Measurements from ENCODE around the gene KCNN4.

The KCNN4 gene

DNA sequence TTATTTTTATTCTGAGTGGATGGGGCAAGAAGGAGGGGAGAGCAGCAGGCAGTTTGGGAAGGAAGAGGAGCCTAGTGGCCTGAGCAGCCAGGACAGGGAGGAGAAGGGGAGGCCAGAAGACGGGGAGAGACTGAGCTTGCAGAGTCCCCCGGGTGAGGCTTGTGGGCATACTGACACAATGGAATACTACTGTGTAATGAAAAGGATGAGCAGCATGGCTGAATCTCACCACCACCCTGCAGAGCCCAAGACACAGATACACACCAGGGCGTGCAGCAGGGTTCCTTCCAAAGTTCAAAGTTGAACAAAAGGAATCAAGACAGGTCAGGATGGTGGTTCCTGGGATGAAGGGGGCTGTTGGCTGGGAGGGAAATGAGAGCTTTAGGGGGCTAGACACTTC lies 18.0 kb downstream of the KCNN4 start:
- Histone ChIP-seq H3K9me3 (ENCODE audit: control insufficient read depth, low read length) (no peaks in the 10 kb centered on the region), H3K4me1 (ENCODE audit: control insufficient read depth, insufficient read depth, low read length) (no peaks in the 10 kb centered on the region), H3K36me3 (ENCODE audit: control insufficient read depth, insufficient read depth, low read length) (no peaks in the 10 kb centered on the region), H3K4me3 (ENCODE audit: insufficient read depth, low read depth, low read length) (no peak overlapping the region), H3K27me3 (ENCODE audit: control insufficient read depth, insufficient read depth, low read length, poor library complexity, severe bottlenecking) (no peaks in the 10 kb centered on the region), H3K27ac (ENCODE audit: insufficient read depth, low read depth, low read length, poor library complexity, severe bottlenecking) (no peak overlapping the region)
- WGBS, 2 experiments: 86 to 87% methylated on average over 3 of the region's 3 CpGs

DNA sequence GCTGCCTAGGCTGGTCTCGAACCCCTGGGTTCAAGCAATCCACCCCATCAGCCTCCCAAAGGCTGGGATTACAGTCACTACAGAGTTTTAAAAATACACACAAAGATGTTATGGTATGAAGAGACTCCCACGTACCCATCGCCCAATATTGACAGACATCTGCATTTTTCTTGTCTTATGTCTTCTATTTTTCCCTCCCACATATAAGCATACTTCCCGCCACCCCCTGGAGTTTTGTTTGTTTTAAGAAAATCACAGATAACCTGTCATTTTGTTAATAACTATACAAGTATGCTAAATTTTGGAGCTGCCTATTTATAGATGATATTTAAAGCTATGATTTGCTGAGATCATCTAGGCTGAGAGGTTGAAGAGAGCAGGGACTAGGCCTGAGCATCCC lies 19.8 kb downstream of the KCNN4 start:
- Histone ChIP-seq H3K4me1 (ENCODE audit: control insufficient read depth, insufficient read depth, low read length) (no peaks in the 10 kb centered on the region), H3K36me3 (ENCODE audit: control insufficient read depth, insufficient read depth, low read length) (no peaks in the 10 kb centered on the region), H3K27me3 (ENCODE audit: control insufficient read depth, insufficient read depth, low read length, poor library complexity, severe bottlenecking) (no peaks in the 10 kb centered on the region), H3K9me3 (ENCODE audit: control insufficient read depth, low read length) (no peaks in the 10 kb centered on the region), H3K4me3 (ENCODE audit: insufficient read depth, low read depth, low read length) (no peak overlapping the region), H3K27ac (ENCODE audit: insufficient read depth, low read depth, low read length, poor library complexity, severe bottlenecking) (no peak overlapping the region)
- 80 to 96% methylated on average over 3 to 4 of the region's 4 CpGs for WGBS, 2 experiments

DNA sequence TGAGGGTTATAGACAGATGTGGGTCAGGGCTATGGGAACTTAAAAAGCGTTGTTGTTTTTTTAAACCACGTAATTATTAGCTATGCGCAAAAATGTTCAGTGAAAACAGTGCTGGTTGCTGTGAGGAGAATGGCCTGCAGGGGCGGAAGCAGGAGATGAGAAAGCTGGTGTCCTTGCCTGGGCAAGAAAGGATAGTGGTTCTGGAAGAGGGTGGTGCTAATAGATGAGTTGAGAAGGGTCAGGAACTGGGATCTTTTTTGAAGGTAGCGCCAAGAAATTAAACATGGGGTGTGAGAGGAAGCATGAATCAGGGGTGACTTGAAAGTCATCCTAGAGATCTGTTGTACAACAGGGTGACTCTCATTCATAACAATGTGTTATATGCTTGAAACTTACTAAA lies 21.3 kb downstream of the KCNN4 start:
- Histone ChIP-seq H3K27ac (ENCODE audit: insufficient read depth, low read depth, low read length, poor library complexity, severe bottlenecking) (no peak overlapping the region), H3K4me1 (ENCODE audit: control insufficient read depth, insufficient read depth, low read length) (no peaks in the 10 kb centered on the region), H3K4me3 (ENCODE audit: insufficient read depth, low read depth, low read length) (no peak overlapping the region), H3K36me3 (ENCODE audit: control insufficient read depth, insufficient read depth, low read length) (no peaks in the 10 kb centered on the region), H3K9me3 (ENCODE audit: control insufficient read depth, low read length) (no peaks in the 10 kb centered on the region), H3K27me3 (ENCODE audit: control insufficient read depth, insufficient read depth, low read length, poor library complexity, severe bottlenecking) (no peaks in the 10 kb centered on the region)
- WGBS, 2 experiments: 74 to 84% methylated on average over 5 of the region's 5 CpGs

DNA sequence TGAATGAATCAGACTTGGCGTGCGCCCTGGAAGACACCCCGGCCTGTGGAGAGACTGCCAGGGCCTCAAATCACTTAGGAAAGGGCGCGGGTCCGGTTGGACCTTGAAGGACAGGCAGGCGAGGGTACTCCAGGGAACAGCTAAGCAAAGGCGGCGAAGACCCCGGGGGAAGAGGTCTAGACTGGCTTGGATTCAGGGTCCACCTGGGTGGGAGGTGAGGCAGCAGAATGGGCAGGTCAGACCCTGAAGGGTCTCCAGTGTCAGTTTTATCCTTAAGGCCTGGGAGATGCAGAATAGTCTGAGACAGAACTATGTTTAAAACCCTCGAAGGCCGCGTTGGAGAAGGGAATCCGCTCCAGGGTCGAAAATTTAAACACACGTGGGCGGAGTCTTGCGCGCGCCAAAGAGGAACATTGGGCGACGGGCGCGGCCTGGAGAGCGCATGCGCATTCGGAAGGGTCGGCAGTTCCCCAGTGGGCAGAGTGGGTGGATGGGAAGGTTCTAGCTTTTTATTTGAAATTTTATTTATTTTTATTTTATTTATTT lies 25.4 kb downstream of the KCNN4 start:
- Histone ChIP-seq H3K4me3 (ENCODE audit: insufficient read depth, low read depth, low read length) (peak overlapping the region; percentile 92), H3K4me1 (ENCODE audit: control insufficient read depth, insufficient read depth, low read length) (no peaks in the 10 kb centered on the region), H3K27me3 (ENCODE audit: control insufficient read depth, insufficient read depth, low read length, poor library complexity, severe bottlenecking) (no peaks in the 10 kb centered on the region), H3K36me3 (ENCODE audit: control insufficient read depth, insufficient read depth, low read length) (peaks cover 10% of the 10 kb centered on the region), H3K9me3 (ENCODE audit: control insufficient read depth, low read length) (no peaks in the 10 kb centered on the region), H3K27ac (ENCODE audit: insufficient read depth, low read depth, low read length, poor library complexity, severe bottlenecking) (peak overlapping the region; percentile 97)
- 1 to 3% methylated on average over 27 to 28 of the region's 28 CpGs for WGBS, 2 experiments

DNA sequence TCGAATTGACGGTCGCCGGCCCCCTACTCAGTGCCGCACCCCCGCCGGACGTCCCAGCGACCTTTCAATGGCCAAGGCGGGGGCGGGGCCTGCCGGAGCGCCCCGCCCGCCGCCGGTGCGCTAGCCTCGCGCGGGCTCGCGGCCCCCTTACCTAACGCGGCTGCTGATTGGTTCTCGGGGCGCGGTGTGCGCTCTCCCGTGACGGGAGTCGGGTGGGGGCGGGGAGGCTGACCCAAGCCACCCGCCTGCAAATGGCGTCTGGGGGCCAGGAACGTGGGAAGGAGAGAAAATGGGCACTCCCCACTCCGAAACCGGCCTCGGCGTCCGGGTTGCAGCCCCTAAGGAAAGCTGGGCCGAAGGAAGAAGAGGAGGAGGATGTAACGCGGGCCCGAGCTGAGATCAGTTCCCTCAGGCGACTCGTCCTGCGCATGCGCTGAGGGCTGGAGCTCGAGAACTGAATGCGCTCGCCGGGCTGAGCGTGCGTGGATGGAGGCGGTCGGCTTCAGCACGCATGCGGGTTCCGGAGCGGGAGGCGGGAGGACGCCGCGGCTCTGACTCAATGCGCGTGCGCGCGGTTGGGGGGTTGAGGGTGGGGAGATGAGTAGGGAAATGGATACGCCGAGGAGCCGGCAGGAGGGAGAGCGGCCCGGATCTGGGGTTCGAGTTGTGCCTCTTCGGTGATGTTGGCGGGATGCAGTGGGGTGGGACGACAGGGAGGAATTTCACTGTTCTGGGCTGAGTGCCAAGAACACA lies 26.1 kb downstream of the KCNN4 start, which contains the start of gene SMG9:
Gene SMG9, minus strand, starts transcription at position 460 of the 753 bp plus-strand sequence. CDS start 4,221 bp downstream, outside the sequence.
- Histone ChIP-seq H3K27me3 (ENCODE audit: control insufficient read depth, insufficient read depth, low read length, poor library complexity, severe bottlenecking) (no peaks in the 10 kb centered on the region), H3K27ac (ENCODE audit: insufficient read depth, low read depth, low read length, poor library complexity, severe bottlenecking) (peak within 1 kb of the TSS; percentile 97), H3K4me1 (ENCODE audit: control insufficient read depth, insufficient read depth, low read length) (no peaks in the 10 kb centered on the region), H3K9me3 (ENCODE audit: control insufficient read depth, low read length) (no peaks in the 10 kb centered on the region), H3K36me3 (ENCODE audit: control insufficient read depth, insufficient read depth, low read length) (peaks cover 16% of the 10 kb centered on the region), H3K4me3 (ENCODE audit: insufficient read depth, low read depth, low read length) (peak within 1 kb of the TSS; percentile 92)
- WGBS, 2 experiments: 0% methylated on average over 79 of the region's 79 CpGs

DNA sequence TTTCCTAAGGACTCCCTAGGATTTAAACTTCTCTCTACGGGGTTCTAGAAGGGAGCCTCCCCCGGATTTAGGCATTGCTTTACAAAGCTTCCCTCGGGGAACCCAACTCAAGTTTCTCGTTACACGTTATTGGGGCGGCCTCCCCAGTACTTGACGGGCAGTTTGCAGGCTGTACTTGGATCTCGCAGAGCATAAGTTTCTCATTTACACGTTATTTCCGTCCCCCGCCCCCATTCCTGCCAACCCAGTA lies 26.6 kb downstream of the KCNN4 start:
- Histone ChIP-seq H3K27ac (ENCODE audit: insufficient read depth, low read depth, low read length, poor library complexity, severe bottlenecking) (peak overlapping the region; percentile 97), H3K27me3 (ENCODE audit: control insufficient read depth, insufficient read depth, low read length, poor library complexity, severe bottlenecking) (no peaks in the 10 kb centered on the region), H3K4me3 (ENCODE audit: insufficient read depth, low read depth, low read length) (peak overlapping the region; percentile 92), H3K4me1 (ENCODE audit: control insufficient read depth, insufficient read depth, low read length) (no peaks in the 10 kb centered on the region), H3K36me3 (ENCODE audit: control insufficient read depth, insufficient read depth, low read length) (peaks cover 21% of the 10 kb centered on the region), H3K9me3 (ENCODE audit: control insufficient read depth, low read length) (no peaks in the 10 kb centered on the region)
- WGBS, 2 experiments: 0% methylated on average over 11 of the region's 11 CpGs

DNA sequence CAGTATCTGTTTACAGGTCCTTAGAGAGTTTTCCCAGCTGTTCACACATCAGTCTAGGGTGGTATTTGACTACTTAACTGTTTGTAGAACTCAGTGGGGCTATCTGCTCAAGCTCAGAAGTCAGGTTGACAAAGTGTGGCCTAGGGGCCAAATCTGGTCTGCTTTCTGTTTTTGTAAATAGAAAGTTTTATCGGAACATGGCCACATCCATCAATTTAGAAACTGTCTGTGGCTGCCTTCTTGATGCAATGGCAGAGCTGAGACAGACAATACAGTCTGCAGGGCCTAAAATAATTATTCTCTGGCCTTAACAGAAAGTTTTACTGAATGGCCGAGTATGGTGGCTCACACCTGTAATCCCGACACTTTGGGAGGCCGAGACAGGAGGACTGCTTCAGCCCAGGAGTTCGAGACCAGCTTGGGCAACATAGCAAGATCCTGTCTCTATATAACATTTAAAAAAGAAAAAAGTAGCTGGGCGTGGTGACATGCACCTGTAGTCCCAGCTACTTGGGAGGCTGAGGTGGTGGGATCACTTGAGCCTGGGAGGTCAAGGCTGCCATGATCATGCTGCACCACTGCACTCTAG lies 28.4 kb downstream of the KCNN4 start:
- peaks cover 29% of the 10 kb centered on the region for H3K36me3 ChIP-seq (ENCODE audit: control insufficient read depth, insufficient read depth, low read length)
- no peak overlapping the region for H3K27ac ChIP-seq (ENCODE audit: insufficient read depth, low read depth, low read length, poor library complexity, severe bottlenecking)
- H3K9me3 ChIP-seq (ENCODE audit: control insufficient read depth, low read length): no peaks in the 10 kb centered on the region
- 96 to 97% methylated on average over 6 of the region's 6 CpGs for WGBS, 2 experiments
- H3K4me3 ChIP-seq (ENCODE audit: insufficient read depth, low read depth, low read length): no peak overlapping the region
- H3K4me1 ChIP-seq (ENCODE audit: control insufficient read depth, insufficient read depth, low read length): no peaks in the 10 kb centered on the region
- H3K27me3 ChIP-seq (ENCODE audit: control insufficient read depth, insufficient read depth, low read length, poor library complexity, severe bottlenecking): no peaks in the 10 kb centered on the region

DNA sequence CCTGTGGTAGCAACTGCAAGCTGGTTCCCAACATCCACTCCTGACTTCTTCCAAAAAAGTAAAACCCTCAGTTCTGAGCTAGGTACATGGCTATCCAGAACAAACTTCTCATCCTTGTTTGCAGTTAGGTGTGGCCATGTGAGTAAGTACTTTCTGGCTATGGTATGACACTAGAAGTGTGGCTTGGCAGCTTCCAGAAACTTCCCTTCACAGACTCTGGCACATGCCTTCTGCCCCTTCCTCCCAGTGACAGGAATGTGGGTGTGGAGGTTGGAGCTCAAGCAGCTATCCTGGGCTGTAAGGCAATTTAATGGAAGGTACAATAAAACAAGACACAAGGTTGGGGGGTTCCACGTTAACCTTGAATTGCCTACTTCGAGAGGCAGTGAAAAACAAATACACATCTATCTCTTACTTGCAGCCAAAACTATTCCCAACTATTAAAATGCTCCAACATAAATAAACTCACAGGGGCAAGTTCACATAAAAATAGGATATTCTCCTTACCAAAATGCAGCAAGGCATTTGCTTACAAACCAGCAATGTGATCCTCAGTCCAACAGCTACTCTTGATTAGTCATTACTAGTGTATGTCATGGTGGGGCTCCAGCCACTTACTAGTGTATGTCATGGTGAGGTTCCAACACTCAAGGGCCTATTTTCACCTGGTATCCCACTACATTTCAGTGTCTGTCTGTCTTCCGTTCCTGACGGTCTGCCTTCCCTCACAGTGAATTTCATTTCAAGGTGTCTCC lies 29.1 kb downstream of the KCNN4 start:
- H3K36me3 ChIP-seq (ENCODE audit: control insufficient read depth, insufficient read depth, low read length): peaks cover 36% of the 10 kb centered on the region
- no peaks in the 10 kb centered on the region for H3K4me1 ChIP-seq (ENCODE audit: control insufficient read depth, insufficient read depth, low read length)
- 95 to 97% methylated on average over 3 to 4 of the region's 4 CpGs for WGBS, 2 experiments
- no peak overlapping the region for H3K27ac ChIP-seq (ENCODE audit: insufficient read depth, low read depth, low read length, poor library complexity, severe bottlenecking)
- H3K9me3 ChIP-seq (ENCODE audit: control insufficient read depth, low read length): no peaks in the 10 kb centered on the region
- no peaks in the 10 kb centered on the region for H3K27me3 ChIP-seq (ENCODE audit: control insufficient read depth, insufficient read depth, low read length, poor library complexity, severe bottlenecking)
- H3K4me3 ChIP-seq (ENCODE audit: insufficient read depth, low read depth, low read length): no peak overlapping the region

DNA sequence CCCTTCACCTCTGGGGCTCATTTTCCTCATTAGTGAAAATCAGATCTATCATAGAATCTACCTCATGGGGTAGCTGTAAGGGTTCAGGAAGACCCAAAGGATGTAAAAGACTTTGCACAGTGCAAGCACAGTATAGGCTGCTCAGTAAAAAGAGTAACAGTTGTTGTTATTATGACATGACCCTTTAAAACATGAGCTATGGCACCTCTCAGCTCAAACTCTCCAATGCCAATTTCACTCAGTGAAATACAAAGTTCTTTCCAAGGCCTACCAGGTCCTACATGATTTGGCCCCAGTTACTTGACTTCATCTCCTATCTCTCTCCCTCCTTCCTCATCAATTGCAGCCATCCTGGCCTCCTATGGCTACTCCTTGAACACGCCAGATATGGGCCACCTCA lies 30.9 kb downstream of the KCNN4 start:
- H3K27ac ChIP-seq (ENCODE audit: insufficient read depth, low read depth, low read length, poor library complexity, severe bottlenecking): no peak overlapping the region
- no peaks in the 10 kb centered on the region for H3K9me3 ChIP-seq (ENCODE audit: control insufficient read depth, low read length)
- 93 to 95% methylated on average over 1 of the region's 1 CpG for WGBS, 2 experiments
- no peaks in the 10 kb centered on the region for H3K27me3 ChIP-seq (ENCODE audit: control insufficient read depth, insufficient read depth, low read length, poor library complexity, severe bottlenecking)
- H3K4me3 ChIP-seq (ENCODE audit: insufficient read depth, low read depth, low read length): no peak overlapping the region
- H3K4me1 ChIP-seq (ENCODE audit: control insufficient read depth, insufficient read depth, low read length): no peaks in the 10 kb centered on the region
- H3K36me3 ChIP-seq (ENCODE audit: control insufficient read depth, insufficient read depth, low read length): peaks cover 42% of the 10 kb centered on the region

DNA sequence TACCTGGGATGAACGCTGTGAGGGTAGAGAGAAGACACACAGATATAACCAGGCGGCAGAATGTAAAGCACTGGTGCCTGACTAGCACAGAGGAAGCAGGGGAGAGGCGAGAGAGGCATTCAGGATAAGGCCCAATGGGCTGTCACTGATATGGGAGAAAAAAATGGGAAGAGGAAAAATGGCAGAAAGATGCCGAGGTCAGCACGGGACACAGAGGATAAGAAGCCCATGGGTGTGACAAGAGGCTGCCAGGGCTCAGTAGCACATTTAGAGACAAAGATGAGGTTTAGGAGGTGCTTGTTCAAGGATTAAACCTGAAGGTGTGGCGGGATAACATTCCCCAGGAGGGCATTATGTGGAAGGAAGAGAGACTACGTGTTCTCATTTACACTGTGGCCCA lies 31.6 kb downstream of the KCNN4 start:
- H3K4me1 ChIP-seq (ENCODE audit: control insufficient read depth, insufficient read depth, low read length): no peaks in the 10 kb centered on the region
- no peaks in the 10 kb centered on the region for H3K27me3 ChIP-seq (ENCODE audit: control insufficient read depth, insufficient read depth, low read length, poor library complexity, severe bottlenecking)
- no peak overlapping the region for H3K27ac ChIP-seq (ENCODE audit: insufficient read depth, low read depth, low read length, poor library complexity, severe bottlenecking)
- WGBS, 2 experiments: 92 to 93% methylated on average over 7 of the region's 7 CpGs
- no peak overlapping the region for H3K4me3 ChIP-seq (ENCODE audit: insufficient read depth, low read depth, low read length)
- peaks cover 46% of the 10 kb centered on the region for H3K36me3 ChIP-seq (ENCODE audit: control insufficient read depth, insufficient read depth, low read length)
- no peaks in the 10 kb centered on the region for H3K9me3 ChIP-seq (ENCODE audit: control insufficient read depth, low read length)
